ENCODE results near the gene FGD2. TPM values are rescaled to one million over a fixed set of nuclear protein-coding genes. Genes with fewer than 3 reads are reported as not detected.

FGD2 gene
- total and polyA plus RNA-seq, 2 of the 4 experiments (the other 2 are of a cell fraction), result 0.07 TPM; not detected in 1

GRCh38 chr6:37022135-37022863 is 16.8 kb downstream of the FGD2 start:
- no peak overlapping the region for H3K14ac ChIP-seq (replicated peaks; ENCODE audit: low read depth, low read length)
- peak overlapping the region; percentile 39 for H2AK9ac ChIP-seq (replicated peaks; ENCODE audit: low read depth, low read length, poor library complexity)
- H3K56ac ChIP-seq (ENCODE audit: extremely low read depth, insufficient read depth, low read length), result no peak overlapping the region
- no peak overlapping the region for H3K4me3 ChIP-seq (ENCODE audit: insufficient read depth, low read depth, low read length)
- H3K27me3 ChIP-seq (ENCODE audit: control insufficient read depth, insufficient read depth, low read length), result no peaks in the 10 kb centered on the region
- H3K23ac ChIP-seq (ENCODE audit: low read depth, low read length), result no peak overlapping the region
- H4K91ac ChIP-seq (ENCODE audit: insufficient read depth, low read depth, low read length), result no peak overlapping the region
- H3K18ac ChIP-seq (ENCODE audit: low read depth, low read length), result no peak overlapping the region
- no peak overlapping the region for H3K9ac ChIP-seq (ENCODE audit: low read depth, low read length)
- intact Hi-C loops (cut with micrococcal nuclease) (no loop called here), in situ Hi-C loops (cut with MboI; ENCODE audit: low sequenced_read_pairs) (loop anchor here (5.0 kb wide), 1 partner anchor 190 kb away; no protein-coding TSS in a partner anchor), dilution Hi-C loops (cut with HindIII; ENCODE audit: low sequenced_read_pairs, unreplicated experiment) (no loop called here)
- no peaks in the 10 kb centered on the region for H4K20me1 ChIP-seq (ENCODE audit: insufficient read depth, low read length)
- no peaks in the 10 kb centered on the region; the same call in 1 of the 2 replicates for H3K4me1 ChIP-seq (ENCODE audit: control insufficient read depth, insufficient read depth, low read length)
- WGBS, 2 experiments (ENCODE audit: extremely low coverage in 2 of 2, insufficient read length in 1 of 2), result 92% methylated on average over 9 of the region's 17 CpGs; no CpG with 5 or more reads in 1 of the 2 experiments
- H2BK5ac ChIP-seq (ENCODE audit: low read depth, low read length, poor library complexity, severe bottlenecking), result no peak overlapping the region
- no peak overlapping the region for H4K8ac ChIP-seq (ENCODE audit: low read depth in 2 of 2, low read length in 2 of 2)
- H3K9me1 ChIP-seq (ENCODE audit: insufficient read depth, low read length), result no peaks in the 10 kb centered on the region
- BruUV-seq (replicated peaks), result no TSS peak
- no peak overlapping the region for H2AK5ac ChIP-seq (ENCODE audit: low read depth, low read length)
- no peaks in the 10 kb centered on the region for H3K79me1 ChIP-seq (ENCODE audit: low read depth in 1 of 2, low read length in 2 of 2)
- no peak overlapping the region for H2BK15ac ChIP-seq (ENCODE audit: low read depth, low read length)
- CTCF ChIA-PET, result interaction anchor here (0.6 to 3.3 kb wide), 8 partner anchors 146 to 257 kb away, joined by 3 to 25 read pairs (median 3); no protein-coding TSS in a partner anchor
- H3K4ac ChIP-seq (ENCODE audit: low read depth, low read length), result no peak overlapping the region; the same call in 1 of the 2 replicates
- H2BK120ac ChIP-seq (ENCODE audit: low read depth, low read length), result no peak overlapping the region
- no peaks in the 10 kb centered on the region for H3K36me3 ChIP-seq (ENCODE audit: control insufficient read depth, insufficient read depth, low read length)
- H3K9me3 ChIP-seq (ENCODE audit: control insufficient read depth, insufficient read depth, low read length), result no peaks in the 10 kb centered on the region
- H3K27ac ChIP-seq (ENCODE audit: insufficient read depth, low read length), result no peak overlapping the region
- DNase-seq, result no peak
- TF ChIP-seq RCOR1 (IDR thresholded peaks at IDR 0.05; ENCODE audit: insufficient replicate concordance, low read length) (no peak), NFE2L2 (IDR thresholded peaks at IDR 0.05; ENCODE audit: low read depth, low read length) (no peak), POLR2A (IDR thresholded peaks at IDR 0.05; ENCODE audit: low read depth, low read length) (no peak), SMC3 (IDR thresholded peaks at IDR 0.05; ENCODE audit: low read depth, low read length) (no peak), CEBPB (IDR thresholded peaks at IDR 0.05; ENCODE audit: low read depth, low read length) (no peak), MAZ (IDR thresholded peaks at IDR 0.05; ENCODE audit: borderline replicate concordance, low read depth, low read length) (no peak), RAD21 (IDR thresholded peaks at IDR 0.05; ENCODE audit: low read length) (no peak), CHD1 (IDR thresholded peaks at IDR 0.05; ENCODE audit: low read depth, low read length) (no peak), MXI1 (IDR thresholded peaks at IDR 0.05; ENCODE audit: borderline replicate concordance, low read depth, low read length) (no peak), FOS (IDR thresholded peaks at IDR 0.05; ENCODE audit: low read depth, low read length) (no peak), BHLHE40 (IDR thresholded peaks at IDR 0.05; ENCODE audit: low read depth, low read length) (no peak)
- TF ChIP-seq, protein P1, sequence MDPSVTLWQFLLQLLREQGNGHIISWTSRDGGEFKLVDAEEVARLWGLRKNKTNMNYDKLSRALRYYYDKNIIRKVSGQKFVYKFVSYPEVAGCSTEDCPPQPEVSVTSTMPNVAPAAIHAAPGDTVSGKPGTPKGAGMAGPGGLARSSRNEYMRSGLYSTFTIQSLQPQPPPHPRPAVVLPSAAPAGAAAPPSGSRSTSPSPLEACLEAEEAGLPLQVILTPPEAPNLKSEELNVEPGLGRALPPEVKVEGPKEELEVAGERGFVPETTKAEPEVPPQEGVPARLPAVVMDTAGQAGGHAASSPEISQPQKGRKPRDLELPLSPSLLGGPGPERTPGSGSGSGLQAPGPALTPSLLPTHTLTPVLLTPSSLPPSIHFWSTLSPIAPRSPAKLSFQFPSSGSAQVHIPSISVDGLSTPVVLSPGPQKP (IDR thresholded peaks at IDR 0.05; ENCODE audit: borderline replicate concordance, low read depth, low read length), result no peak
- TF ChIP-seq, protein P2, sequence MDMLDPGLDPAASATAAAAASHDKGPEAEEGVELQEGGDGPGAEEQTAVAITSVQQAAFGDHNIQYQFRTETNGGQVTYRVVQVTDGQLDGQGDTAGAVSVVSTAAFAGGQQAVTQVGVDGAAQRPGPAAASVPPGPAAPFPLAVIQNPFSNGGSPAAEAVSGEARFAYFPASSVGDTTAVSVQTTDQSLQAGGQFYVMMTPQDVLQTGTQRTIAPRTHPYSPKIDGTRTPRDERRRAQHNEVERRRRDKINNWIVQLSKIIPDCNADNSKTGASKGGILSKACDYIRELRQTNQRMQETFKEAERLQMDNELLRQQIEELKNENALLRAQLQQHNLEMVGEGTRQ (IDR thresholded peaks at IDR 0.05; ENCODE audit: low read depth, low read length), result no peak
- H2AFZ ChIP-seq (replicated peaks; ENCODE audit: low read length, poor library complexity), result peak overlapping the region; percentile 34
- H3K4me2 ChIP-seq (ENCODE audit: low read depth, low read length), result no peak overlapping the region
- POLR2A ChIA-PET (ENCODE audit: unreplicated experiment), result interaction anchor here (0.7 to 1.0 kb wide), 2 partner anchors 187 to 188 kb away, joined by 3 read pairs; no protein-coding TSS in a partner anchor
- ATAC-seq (ENCODE audit: low read depth), result no peak
- no peak overlapping the region; the same call in 1 of the 2 replicates for H2BK20ac ChIP-seq (ENCODE audit: low read depth, low read length)
- H4K5ac ChIP-seq (ENCODE audit: low read depth, low read length), result no peak overlapping the region
